GM12864 (cell line): ENCODE results near the gene TNFRSF21.

Experiments
- DNase-seq: peaks from one replicate; pipeline ENCODE4 v3.0.0-alpha.2; 2011; ENCODE audit warnings: low read depth
- H3K4me3 ChIP-seq: 2 replicates; pipeline ENCODE4 v1.5.1; 2011; ENCODE audit warnings: mild to moderate bottlenecking, low read depth, low read length, control low read depth
- TF ChIP-seq, protein P1 (sequence below): IDR thresholded peaks from 2 replicates; pipeline ENCODE4 v1.5.1; 2011; ENCODE audit warnings: low read depth, mild to moderate bottlenecking, moderate library complexity, low read length, control low read depth, inconsistent platforms; ENCODE audit errors: missing control alignments

The TNFRSF21 gene

GRCh38 chr6:47240277-47240890 is 69.3 kb downstream of the TNFRSF21 start:
- TF ChIP-seq, protein P1, sequence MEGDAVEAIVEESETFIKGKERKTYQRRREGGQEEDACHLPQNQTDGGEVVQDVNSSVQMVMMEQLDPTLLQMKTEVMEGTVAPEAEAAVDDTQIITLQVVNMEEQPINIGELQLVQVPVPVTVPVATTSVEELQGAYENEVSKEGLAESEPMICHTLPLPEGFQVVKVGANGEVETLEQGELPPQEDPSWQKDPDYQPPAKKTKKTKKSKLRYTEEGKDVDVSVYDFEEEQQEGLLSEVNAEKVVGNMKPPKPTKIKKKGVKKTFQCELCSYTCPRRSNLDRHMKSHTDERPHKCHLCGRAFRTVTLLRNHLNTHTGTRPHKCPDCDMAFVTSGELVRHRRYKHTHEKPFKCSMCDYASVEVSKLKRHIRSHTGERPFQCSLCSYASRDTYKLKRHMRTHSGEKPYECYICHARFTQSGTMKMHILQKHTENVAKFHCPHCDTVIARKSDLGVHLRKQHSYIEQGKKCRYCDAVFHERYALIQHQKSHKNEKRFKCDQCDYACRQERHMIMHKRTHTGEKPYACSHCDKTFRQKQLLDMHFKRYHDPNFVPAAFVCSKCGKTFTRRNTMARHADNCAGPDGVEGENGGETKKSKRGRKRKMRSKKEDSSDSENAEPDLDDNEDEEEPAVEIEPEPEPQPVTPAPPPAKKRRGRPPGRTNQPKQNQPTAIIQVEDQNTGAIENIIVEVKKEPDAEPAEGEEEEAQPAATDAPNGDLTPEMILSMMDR, result no peak
- DNase-seq, result no peak
- H3K4me3 ChIP-seq, result no peak overlapping the region

GRCh38 chr6:47239546-47239945 is 70.2 kb downstream of the TNFRSF21 start:
- no peak overlapping the region for H3K4me3 ChIP-seq
- TF ChIP-seq, protein P1, result no peak
- DNase-seq, result no peak

- H3K4me3 ChIP-seq, result no peak overlapping the region
- TF ChIP-seq, protein P1, result no peak
- DNase-seq, result no peak
Observed at GRCh38 chr6:47238456-47238995, 71.2 kb downstream of the TNFRSF21 start.

GRCh38 chr6:47237196-47237595 is 72.5 kb downstream of the TNFRSF21 start:
- no peak for DNase-seq
- H3K4me3 ChIP-seq, result no peak overlapping the region
- TF ChIP-seq, protein P1, result no peak

- no peak for DNase-seq
- TF ChIP-seq, protein P1, result no peak
- H3K4me3 ChIP-seq, result no peak overlapping the region
Observed at GRCh38 chr6:47235964-47236760, 73.5 kb downstream of the TNFRSF21 start.

GRCh38 chr6:47235421-47235820 is 74.3 kb downstream of the TNFRSF21 start:
- TF ChIP-seq, protein P1, result no peak
- H3K4me3 ChIP-seq, result no peak overlapping the region
- DNase-seq, result no peak
